ENCODE results near the gene FOSL1.

The FOSL1 gene

DNA sequence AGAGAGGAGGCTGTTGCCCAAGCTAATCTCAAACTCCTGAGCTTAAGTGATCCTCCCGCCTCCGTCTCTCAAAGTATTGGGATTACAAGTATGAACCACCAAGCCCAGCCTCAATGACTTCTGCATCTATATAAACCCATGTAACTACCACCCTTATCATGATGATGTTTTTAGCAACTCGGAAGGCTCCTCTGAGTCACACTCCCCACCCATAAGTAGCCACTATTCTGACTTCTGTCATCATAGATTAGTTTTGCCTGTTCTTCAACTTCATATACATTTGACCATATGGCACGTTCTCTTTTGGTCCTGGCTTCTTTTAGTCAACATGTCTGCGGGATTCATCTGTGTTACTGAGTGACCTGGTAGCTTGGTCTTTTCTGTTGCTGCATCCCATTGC lies 6.4 kb upstream of the FOSL1 start:
- H3K4me3 ChIP-seq (ENCODE audit: low read depth, low read length), result no peak overlapping the region
- no peak for TF ChIP-seq CTCF (IDR thresholded peaks at IDR 0.05; ENCODE audit: borderline replicate concordance, insufficient read depth, low read depth, low read length)

- no peak for TF ChIP-seq CTCF (IDR thresholded peaks at IDR 0.05; ENCODE audit: borderline replicate concordance, insufficient read depth, low read depth, low read length)
- no peak overlapping the region for H3K4me3 ChIP-seq (ENCODE audit: low read depth, low read length)
Measured at GRCh38 chr11:65903715-65904114, 3.5 kb upstream of the FOSL1 start.

DNA sequence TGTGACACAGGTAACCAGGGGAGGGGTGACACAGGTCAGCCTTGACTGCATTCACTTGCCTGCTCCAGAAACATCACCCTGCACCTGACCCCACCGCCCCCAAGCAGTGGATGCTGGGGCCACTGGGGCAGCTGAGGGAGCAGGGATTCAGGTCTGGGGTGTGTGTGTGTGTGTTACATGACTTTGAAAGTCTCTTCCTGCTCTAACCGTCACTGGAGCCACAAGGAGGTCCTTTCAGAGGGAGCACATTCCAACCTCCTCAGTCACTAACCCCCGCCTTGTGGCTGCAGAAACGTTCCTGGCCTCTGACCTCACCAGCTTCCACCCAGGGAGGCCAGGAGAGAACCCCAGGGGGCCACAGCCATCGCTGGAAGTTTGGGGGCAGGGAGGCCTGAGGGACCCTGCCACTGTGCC lies 2.9 kb upstream of the FOSL1 start:
- no peak overlapping the region for H3K4me3 ChIP-seq (ENCODE audit: low read depth, low read length)
- no peak for TF ChIP-seq CTCF (IDR thresholded peaks at IDR 0.05; ENCODE audit: borderline replicate concordance, insufficient read depth, low read depth, low read length)

- no peak for TF ChIP-seq CTCF (IDR thresholded peaks at IDR 0.05; ENCODE audit: borderline replicate concordance, insufficient read depth, low read depth, low read length)
Measured at GRCh38 chr11:65900899-65901180, 652 bp upstream of the FOSL1 start.

GRCh38 chr11:65899356-65900124 lies 648 bp downstream of the FOSL1 start:
- no peak for TF ChIP-seq CTCF (IDR thresholded peaks at IDR 0.05; ENCODE audit: borderline replicate concordance, insufficient read depth, low read depth, low read length)
- peak overlapping the region; percentile 53 for H3K4me3 ChIP-seq (ENCODE audit: low read depth, low read length)

More at GRCh38 chr11:65900899-65901180, 652 bp upstream of the FOSL1 start:
- H3K4me3 ChIP-seq (ENCODE audit: low read depth, low read length), result no peak overlapping the region

- H3K4me3 ChIP-seq (ENCODE audit: low read depth, low read length), result peak overlapping the region; percentile 53
Measured at GRCh38 chr11:65898656-65899355, 1.4 kb downstream of the FOSL1 start.

More at GRCh38 chr11:65898656-65899355, 1.4 kb downstream of the FOSL1 start:
- TF ChIP-seq CTCF (IDR thresholded peaks at IDR 0.05; ENCODE audit: borderline replicate concordance, insufficient read depth, low read depth, low read length), result no peak

All from GM12875 (cell line).